Fibroblast of pulmonary artery (primary cell): ENCODE results near the gene TEX44.

Source experiments
- DNase-seq: peaks from one replicate; pipeline ENCODE4 v3.0.0-alpha.2; 2010; ENCODE audit warnings: low read depth
- H3K4me3 ChIP-seq: replicated peaks from 2 replicates; pipeline ENCODE4 v1.5.1; 2011; ENCODE audit warnings: low read depth, mild to moderate bottlenecking, control low read depth, low read length, moderate library complexity
- CTCF ChIP-seq: IDR thresholded peaks from 2 replicates; pipeline ENCODE4 v1.5.1; 2011; ENCODE audit warnings: mild to moderate bottlenecking, control low read depth, low read length, inconsistent platforms; ENCODE audit errors: missing control alignments

The TEX44 gene

GRCh38 chr2:231627384-231628120, 34.9 kb downstream of the TEX44 start:
- peak; percentile 66 for DNase-seq
- no peak overlapping the region for H3K4me3 ChIP-seq
- no peak for TF ChIP-seq CTCF

GRCh38 chr2:231632559-231633142, 40.0 kb downstream of the TEX44 start:
- no peak overlapping the region for H3K4me3 ChIP-seq
- TF ChIP-seq CTCF = no peak
- DNase-seq = peak; percentile 76

- TF ChIP-seq CTCF = no peak
Observed at GRCh38 chr2:231633241-231633976, 40.7 kb downstream of the TEX44 start.

GRCh38 chr2:231634412-231634811, 41.7 kb downstream of the TEX44 start:
- DNase-seq = no peak
- no peak for TF ChIP-seq CTCF
- H3K4me3 ChIP-seq = no peak overlapping the region

More at GRCh38 chr2:231633241-231633976, 40.7 kb downstream of the TEX44 start:
- no peak overlapping the region for H3K4me3 ChIP-seq
- no peak for DNase-seq

- no peak overlapping the region for H3K4me3 ChIP-seq
- no peak for TF ChIP-seq CTCF
- no peak for DNase-seq
Observed at GRCh38 chr2:231634951-231635875, 42.5 kb downstream of the TEX44 start.

GRCh38 chr2:231640241-231640640, 47.6 kb downstream of the TEX44 start:
- DNase-seq = peak; percentile 69
- no peak for TF ChIP-seq CTCF
- no peak overlapping the region for H3K4me3 ChIP-seq
